Measurements from ENCODE around the gene BRINP1. TPM values are rescaled to one million over a fixed set of nuclear protein-coding genes. Genes with fewer than 3 reads are reported as not detected.
A peak's percentile ranks its signal among the peaks of the same experiment; 100 is the strongest.

The BRINP1 gene
- total RNA-seq, 1 experiment from 2014 or later: 14.0 TPM

GRCh38 chr9:119375892-119376291, 6.7 kb upstream of the BRINP1 start:
- H3K27ac Mint-ChIP-seq: no peak overlapping the region; a peak in 1 of 7 replicates

More at GRCh38 chr9:119375892-119376291, 6.7 kb upstream of the BRINP1 start:
- no peak overlapping the region for H3K18ac ChIP-seq (ENCODE audit: insufficient read length, low read depth, low read length)
- DNase-seq: peak; percentile 69
- H2BK12ac ChIP-seq (ENCODE audit: insufficient read length, low read depth, low read length): no peak overlapping the region
- no peak overlapping the region for H3K4me2 ChIP-seq (ENCODE audit: insufficient read depth, insufficient read length, low read length)
- H3K4me3 Mint-ChIP-seq: no peak overlapping the region
- H3K79me1 ChIP-seq (ENCODE audit: insufficient read depth, low read depth, low read length, poor library complexity, severe bottlenecking): no peaks in the 10 kb centered on the region
- no peaks in the 10 kb centered on the region for H3K27me3 ChIP-seq (ENCODE audit: insufficient read depth, low read length)
- no peak overlapping the region for H2BK5ac ChIP-seq (ENCODE audit: insufficient read length, low read length)
- H3K27ac ChIP-seq (ENCODE audit: insufficient read length, low read depth, low read length): no peak overlapping the region
- no peak overlapping the region for H3K23ac ChIP-seq (ENCODE audit: insufficient read length, low read depth, low read length)
- H3K36me3 Mint-ChIP-seq (ENCODE audit: insufficient read depth in 1 of 3, low read depth in 3 of 3): no peaks in the 10 kb centered on the region
- H3K79me2 ChIP-seq (ENCODE audit: insufficient read depth, low read length): no peaks in the 10 kb centered on the region
- no peaks in the 10 kb centered on the region for H3K9me3 Mint-ChIP-seq
- TF ChIP-seq, protein P1, sequence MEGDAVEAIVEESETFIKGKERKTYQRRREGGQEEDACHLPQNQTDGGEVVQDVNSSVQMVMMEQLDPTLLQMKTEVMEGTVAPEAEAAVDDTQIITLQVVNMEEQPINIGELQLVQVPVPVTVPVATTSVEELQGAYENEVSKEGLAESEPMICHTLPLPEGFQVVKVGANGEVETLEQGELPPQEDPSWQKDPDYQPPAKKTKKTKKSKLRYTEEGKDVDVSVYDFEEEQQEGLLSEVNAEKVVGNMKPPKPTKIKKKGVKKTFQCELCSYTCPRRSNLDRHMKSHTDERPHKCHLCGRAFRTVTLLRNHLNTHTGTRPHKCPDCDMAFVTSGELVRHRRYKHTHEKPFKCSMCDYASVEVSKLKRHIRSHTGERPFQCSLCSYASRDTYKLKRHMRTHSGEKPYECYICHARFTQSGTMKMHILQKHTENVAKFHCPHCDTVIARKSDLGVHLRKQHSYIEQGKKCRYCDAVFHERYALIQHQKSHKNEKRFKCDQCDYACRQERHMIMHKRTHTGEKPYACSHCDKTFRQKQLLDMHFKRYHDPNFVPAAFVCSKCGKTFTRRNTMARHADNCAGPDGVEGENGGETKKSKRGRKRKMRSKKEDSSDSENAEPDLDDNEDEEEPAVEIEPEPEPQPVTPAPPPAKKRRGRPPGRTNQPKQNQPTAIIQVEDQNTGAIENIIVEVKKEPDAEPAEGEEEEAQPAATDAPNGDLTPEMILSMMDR (conservative IDR thresholded peaks at IDR 0.05): peak; percentile 79
- no peak overlapping the region for H3T11ph ChIP-seq (ENCODE audit: low read length)
- H4K5ac ChIP-seq (ENCODE audit: insufficient read length, low read depth, low read length): no peak overlapping the region
- no peak overlapping the region for H2AK5ac ChIP-seq (ENCODE audit: insufficient read length, low read length)
- no peaks in the 10 kb centered on the region for H4K20me1 ChIP-seq (ENCODE audit: control insufficient read depth, insufficient read depth, insufficient read length)
- H4K8ac ChIP-seq (replicated peaks; ENCODE audit: insufficient read length, low read depth, low read length): no peak overlapping the region
- H3K23me2 ChIP-seq (ENCODE audit: insufficient read length, low read depth, low read length, poor library complexity, severe bottlenecking): peaks cover 2% of the 10 kb centered on the region
- no peak overlapping the region for H2AFZ ChIP-seq (ENCODE audit: low read length)
- no peak overlapping the region for H3K14ac ChIP-seq (ENCODE audit: insufficient read depth, low read length)
- no peak overlapping the region for H3K4ac ChIP-seq (ENCODE audit: low read depth, low read length)
- no peak overlapping the region for H4K91ac ChIP-seq (ENCODE audit: insufficient read length, low read depth, low read length)
- peaks cover 4% of the 10 kb centered on the region for H3K4me1 ChIP-seq (ENCODE audit: insufficient read depth, low read length)
- no peaks in the 10 kb centered on the region for H3K9me3 ChIP-seq (ENCODE audit: control insufficient read depth, low read depth, low read length)
- H2BK120ac ChIP-seq (ENCODE audit: low read depth, low read length, poor library complexity, severe bottlenecking): no peak overlapping the region
- no CpG with 5 or more reads among the region's 3 CpGs for WGBS (ENCODE audit: extremely low coverage, insufficient read length, low lambda C conversion rate)
- no peak overlapping the region for H3K9ac ChIP-seq (ENCODE audit: extremely low read depth, insufficient read length, low read length)
- peaks cover 20% of the 10 kb centered on the region for H3K27me3 Mint-ChIP-seq (ENCODE audit: low read depth)
- H2BK15ac ChIP-seq (ENCODE audit: low read depth, low read length): no peak overlapping the region
- peaks cover 12 to 16% of the 10 kb centered on the region in 2 experiments for H3K4me1 Mint-ChIP-seq
- H2BK20ac ChIP-seq (ENCODE audit: low read depth, low read length, poor library complexity, severe bottlenecking): no peak overlapping the region
- H3K56ac ChIP-seq (ENCODE audit: insufficient read length, low read depth, low read length): no peak overlapping the region

All from H9 (cell line).